HEK293T (cell line): ENCODE measurements around the gene MAIP1.

Experiments
- BHLHE40 ChIP-seq: fragments of 450-650 bp; IDR thresholded peaks from 2 replicates; pipeline ENCODE4 v1.6.1; 2016; ENCODE audit warnings: mild to moderate bottlenecking, moderate library complexity, borderline replicate concordance
- FOXM1 ChIP-seq: fragments of 450-650 bp; IDR thresholded peaks from 2 replicates; pipeline ENCODE4 v1.6.1; 2017; ENCODE audit warnings: mild to moderate bottlenecking, borderline replicate concordance
- NFRKB ChIP-seq: fragments of 450-650 bp; IDR thresholded peaks from 2 replicates; pipeline ENCODE4 v1.6.1; 2016; ENCODE audit warnings: mild to moderate bottlenecking, moderate library complexity

GRCh38 chr2:199922856-199923255, 32.5 kb upstream of the MAIP1 start:
- no peak for TF ChIP-seq BHLHE40
- TF ChIP-seq NFRKB, result no peak
- no peak for TF ChIP-seq FOXM1
